ENCODE measurements around the gene BDKRB2. TPM values are rescaled to one million over a fixed set of nuclear protein-coding genes. Genes with fewer than 3 reads are reported as not detected.

The BDKRB2 gene
- total RNA-seq, 1 experiment from 2014 or later, result 0.21 TPM

DNA sequence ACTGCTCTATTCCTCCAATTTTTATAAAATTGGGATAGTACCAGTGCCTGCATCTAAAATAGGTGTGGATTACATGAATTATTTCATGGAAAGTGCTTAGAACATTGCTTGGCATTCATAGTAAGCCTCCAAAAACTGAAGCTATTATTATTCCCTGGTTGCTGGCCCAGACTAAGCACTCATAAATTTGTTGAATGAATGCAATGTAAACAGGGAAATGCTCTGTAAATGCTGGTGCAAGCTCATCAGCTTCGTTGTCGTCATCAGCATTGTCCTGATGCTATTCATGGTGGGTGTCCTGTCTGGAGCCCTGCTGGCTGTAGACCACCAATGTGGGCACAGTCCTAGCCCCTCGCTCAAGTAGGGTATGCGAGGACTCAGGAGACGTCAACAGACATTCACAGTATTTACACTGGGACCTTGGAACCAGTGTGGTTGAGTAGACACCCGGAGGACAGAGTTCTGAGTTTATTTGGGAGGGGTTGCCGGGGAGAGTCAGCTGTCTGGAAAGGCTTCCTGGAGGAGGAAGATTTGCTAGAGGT is 16.5 kb downstream of the BDKRB2 start:
- BruUV-seq (replicated peaks), result no TSS peak
- Histone ChIP-seq H3K27ac (ENCODE audit: low read depth, low read length, poor library complexity, severe bottlenecking) (no peak overlapping the region), H3K9me3 (ENCODE audit: low read depth, low read length, poor library complexity, severe bottlenecking) (no peaks in the 10 kb centered on the region), H3K4me3 (ENCODE audit: low read depth, low read length, poor library complexity, severe bottlenecking) (no peak overlapping the region), H3K27me3 (replicated peaks; ENCODE audit: insufficient read depth, low read depth, low read length, poor library complexity) (peaks cover 4% of the 10 kb centered on the region), H3K36me3 (ENCODE audit: insufficient read depth, low read length, poor library complexity, severe bottlenecking) (no peaks in the 10 kb centered on the region), H3K4me1 (ENCODE audit: insufficient read depth, low read length, poor library complexity, severe bottlenecking) (peaks cover 12% of the 10 kb centered on the region)
- ChIA-PET POLR2A (ENCODE audit: low non-redundant PET) (no interaction called here), CTCF (no interaction called here)
- TF ChIP-seq EZH2 (IDR thresholded peaks at IDR 0.05; ENCODE audit: borderline replicate concordance, low read depth, low read length, poor library complexity, severe bottlenecking), result no peak
- TF ChIP-seq, protein P1, sequence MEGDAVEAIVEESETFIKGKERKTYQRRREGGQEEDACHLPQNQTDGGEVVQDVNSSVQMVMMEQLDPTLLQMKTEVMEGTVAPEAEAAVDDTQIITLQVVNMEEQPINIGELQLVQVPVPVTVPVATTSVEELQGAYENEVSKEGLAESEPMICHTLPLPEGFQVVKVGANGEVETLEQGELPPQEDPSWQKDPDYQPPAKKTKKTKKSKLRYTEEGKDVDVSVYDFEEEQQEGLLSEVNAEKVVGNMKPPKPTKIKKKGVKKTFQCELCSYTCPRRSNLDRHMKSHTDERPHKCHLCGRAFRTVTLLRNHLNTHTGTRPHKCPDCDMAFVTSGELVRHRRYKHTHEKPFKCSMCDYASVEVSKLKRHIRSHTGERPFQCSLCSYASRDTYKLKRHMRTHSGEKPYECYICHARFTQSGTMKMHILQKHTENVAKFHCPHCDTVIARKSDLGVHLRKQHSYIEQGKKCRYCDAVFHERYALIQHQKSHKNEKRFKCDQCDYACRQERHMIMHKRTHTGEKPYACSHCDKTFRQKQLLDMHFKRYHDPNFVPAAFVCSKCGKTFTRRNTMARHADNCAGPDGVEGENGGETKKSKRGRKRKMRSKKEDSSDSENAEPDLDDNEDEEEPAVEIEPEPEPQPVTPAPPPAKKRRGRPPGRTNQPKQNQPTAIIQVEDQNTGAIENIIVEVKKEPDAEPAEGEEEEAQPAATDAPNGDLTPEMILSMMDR (conservative IDR thresholded peaks at IDR 0.05; ENCODE audit: low read depth, low read length), result no peak
- no peak for DNase-seq (ENCODE audit: low spot score)
- intact Hi-C loops (cut with micrococcal nuclease; ENCODE audit: unreplicated experiment), result no loop called here

DNA sequence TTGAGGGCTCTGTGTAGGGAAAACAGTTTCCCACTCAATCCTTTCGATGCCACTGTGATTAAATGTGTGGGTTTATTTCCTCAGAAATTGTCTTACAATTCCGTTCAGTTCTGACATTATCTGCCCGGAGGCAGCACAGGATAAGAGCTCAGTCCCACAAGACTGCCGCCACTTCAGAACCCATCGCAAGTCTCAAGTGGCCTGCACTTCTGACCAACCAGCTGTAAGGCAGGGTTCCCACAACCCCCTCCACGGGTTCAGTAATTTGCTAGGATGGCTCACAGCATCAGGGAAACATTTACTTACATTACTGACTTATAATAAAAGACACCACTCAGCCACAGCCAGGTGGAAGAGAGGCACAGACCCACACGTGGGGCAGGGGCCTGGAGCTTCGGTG is 17.2 kb downstream of the BDKRB2 start:
- Histone ChIP-seq H3K36me3 (ENCODE audit: insufficient read depth, low read length, poor library complexity, severe bottlenecking) (no peaks in the 10 kb centered on the region), H3K27ac (ENCODE audit: low read depth, low read length, poor library complexity, severe bottlenecking) (no peak overlapping the region), H3K4me1 (ENCODE audit: insufficient read depth, low read length, poor library complexity, severe bottlenecking) (peaks cover 14% of the 10 kb centered on the region), H3K4me3 (ENCODE audit: low read depth, low read length, poor library complexity, severe bottlenecking) (no peak overlapping the region), H3K9me3 (ENCODE audit: low read depth, low read length, poor library complexity, severe bottlenecking) (no peaks in the 10 kb centered on the region), H3K27me3 (replicated peaks; ENCODE audit: insufficient read depth, low read depth, low read length, poor library complexity) (peaks cover 4% of the 10 kb centered on the region)
- BruUV-seq (replicated peaks), result no TSS peak
- POLR2A ChIA-PET (ENCODE audit: low non-redundant PET), result no interaction called here
- CTCF ChIA-PET, result no interaction called here
- no peak for DNase-seq (ENCODE audit: low spot score)
- intact Hi-C loops (cut with micrococcal nuclease; ENCODE audit: unreplicated experiment), result no loop called here
- TF ChIP-seq EZH2 (IDR thresholded peaks at IDR 0.05; ENCODE audit: borderline replicate concordance, low read depth, low read length, poor library complexity, severe bottlenecking), result no peak
- TF ChIP-seq, protein P1 (conservative IDR thresholded peaks at IDR 0.05; ENCODE audit: low read depth, low read length), result no peak

DNA sequence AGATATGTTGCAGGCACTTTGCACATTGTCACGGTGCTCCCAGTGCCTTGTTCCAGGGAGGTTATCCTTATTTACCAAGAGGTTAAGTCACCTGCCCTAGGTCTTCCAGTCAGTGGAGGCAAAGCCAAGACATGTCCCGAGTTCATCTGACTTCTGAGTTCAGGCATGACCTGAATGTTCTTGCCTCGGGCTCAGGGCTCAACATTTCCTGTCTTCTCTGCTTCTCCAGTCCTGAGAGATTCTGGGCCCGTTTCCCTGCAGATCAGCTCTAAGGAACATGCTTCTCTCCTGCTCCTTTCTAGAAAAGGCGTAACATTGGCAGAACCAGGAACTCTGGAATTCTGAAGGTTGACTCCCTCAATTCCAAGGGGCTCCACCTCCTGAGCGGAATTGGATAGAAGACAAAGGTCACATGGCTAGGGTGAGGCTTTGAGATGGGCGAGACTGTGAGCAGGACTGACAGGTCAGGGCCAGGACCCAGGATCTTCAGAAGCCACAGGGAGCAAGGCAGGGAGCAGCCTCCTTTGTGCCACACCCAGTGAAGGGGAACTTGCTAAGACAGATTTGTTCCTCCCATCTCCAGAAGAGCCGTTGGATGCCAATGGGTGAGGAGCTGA is 19.9 kb downstream of the BDKRB2 start:
- H3K27me3 ChIP-seq (replicated peaks; ENCODE audit: insufficient read depth, low read depth, low read length, poor library complexity), result peaks cover 4% of the 10 kb centered on the region
- no peaks in the 10 kb centered on the region for H3K9me3 ChIP-seq (ENCODE audit: low read depth, low read length, poor library complexity, severe bottlenecking)
- H3K4me3 ChIP-seq (ENCODE audit: low read depth, low read length, poor library complexity, severe bottlenecking), result no peak overlapping the region
- intact Hi-C loops (cut with micrococcal nuclease; ENCODE audit: unreplicated experiment), result no loop called here
- no TSS peak for BruUV-seq (replicated peaks)
- H3K27ac ChIP-seq (ENCODE audit: low read depth, low read length, poor library complexity, severe bottlenecking), result no peak overlapping the region
- DNase-seq (ENCODE audit: low spot score), result no peak
- no peaks in the 10 kb centered on the region for H3K36me3 ChIP-seq (ENCODE audit: insufficient read depth, low read length, poor library complexity, severe bottlenecking)
- no peak for TF ChIP-seq EZH2 (IDR thresholded peaks at IDR 0.05; ENCODE audit: borderline replicate concordance, low read depth, low read length, poor library complexity, severe bottlenecking)
- TF ChIP-seq, protein P1 (conservative IDR thresholded peaks at IDR 0.05; ENCODE audit: low read depth, low read length), result no peak
- ChIA-PET POLR2A (ENCODE audit: low non-redundant PET) (no interaction called here), CTCF (no interaction called here)
- H3K4me1 ChIP-seq (ENCODE audit: insufficient read depth, low read length, poor library complexity, severe bottlenecking), result peaks cover 16% of the 10 kb centered on the region

All from A673 (cell line).